AG04450 (cell line): ENCODE measurements around the gene DDX27. TPM values are rescaled to one million over a fixed set of nuclear protein-coding genes. Genes with fewer than 3 reads are reported as not detected.

Source experiments
- CTCF ChIA-PET: fragments of 300-600, 350-600 bp; formaldehyde crosslinking; extraction: SDS; loops from one replicate; lab custom pipeline; 2022; ENCODE audit warnings: antibody characterized with exemption, inconsistent platforms; lab: Charles Lee
- POLR2A ChIA-PET: fragments of 350-600 bp; formaldehyde crosslinking; extraction: SDS; loops from one replicate; lab custom pipeline; 2021; ENCODE audit warnings: antibody characterized with exemption, inconsistent platforms; lab: Yijun Ruan, JAX
- DNase-seq: peaks from one replicate; pipeline ENCODE4 v3.0.0-alpha.2; 2011; ENCODE audit warnings: low read depth, low spot score
- H3K27ac ChIP-seq: one replicate; pipeline ENCODE4 v1.5.1; 2012; ENCODE audit warnings: low read depth, low read length, control low read depth
- H3K27me3 ChIP-seq: one replicate; pipeline ENCODE4 v1.6.0; 2012; ENCODE audit warnings: low read length; ENCODE audit not compliant: control insufficient read depth, insufficient read depth
- H3K4me3 ChIP-seq: 2 replicates; pipeline ENCODE4 v1.5.1; 2011; ENCODE audit warnings: mild to moderate bottlenecking, low read depth, low read length, control low read depth
- H3K9me3 ChIP-seq: 2 replicates; pipeline ENCODE4 v1.5.1; 2012; ENCODE audit warnings: low read length; ENCODE audit not compliant: control insufficient read depth, insufficient read depth
- polyA minus RNA-seq: library from RNA; depleted of rRNA, polyadenylated mRNA; stranded (reverse); fragments of >200 nt; gene quantifications from 2 replicates; pipeline ENCODE4 v1.2.3, GENCODE V29; 2011; rRNA and poly(A)+ RNA removed
- polyA plus RNA-seq: library from polyadenylated mRNA; depleted of rRNA; stranded (reverse); fragments of >200 nt; gene quantifications from 2 replicates; pipeline ENCODE4 v1.2.3, GENCODE V29; 2011; rRNA removed
- TF ChIP-seq, protein P1 (sequence below): IDR thresholded peaks from 2 replicates; pipeline ENCODE4 v1.5.1; 2011; ENCODE audit warnings: low read depth, low read length, control low read depth, inconsistent platforms

The DDX27 gene
- polyA plus RNA-seq (31.3 and 32.0 TPM in 2 replicates), polyA minus RNA-seq (22.8 and 28.6 TPM in 2 replicates)

- H3K27me3 ChIP-seq, result no peaks in the 10 kb centered on the region
- peak; percentile 98 for DNase-seq
- TF ChIP-seq, protein P1, sequence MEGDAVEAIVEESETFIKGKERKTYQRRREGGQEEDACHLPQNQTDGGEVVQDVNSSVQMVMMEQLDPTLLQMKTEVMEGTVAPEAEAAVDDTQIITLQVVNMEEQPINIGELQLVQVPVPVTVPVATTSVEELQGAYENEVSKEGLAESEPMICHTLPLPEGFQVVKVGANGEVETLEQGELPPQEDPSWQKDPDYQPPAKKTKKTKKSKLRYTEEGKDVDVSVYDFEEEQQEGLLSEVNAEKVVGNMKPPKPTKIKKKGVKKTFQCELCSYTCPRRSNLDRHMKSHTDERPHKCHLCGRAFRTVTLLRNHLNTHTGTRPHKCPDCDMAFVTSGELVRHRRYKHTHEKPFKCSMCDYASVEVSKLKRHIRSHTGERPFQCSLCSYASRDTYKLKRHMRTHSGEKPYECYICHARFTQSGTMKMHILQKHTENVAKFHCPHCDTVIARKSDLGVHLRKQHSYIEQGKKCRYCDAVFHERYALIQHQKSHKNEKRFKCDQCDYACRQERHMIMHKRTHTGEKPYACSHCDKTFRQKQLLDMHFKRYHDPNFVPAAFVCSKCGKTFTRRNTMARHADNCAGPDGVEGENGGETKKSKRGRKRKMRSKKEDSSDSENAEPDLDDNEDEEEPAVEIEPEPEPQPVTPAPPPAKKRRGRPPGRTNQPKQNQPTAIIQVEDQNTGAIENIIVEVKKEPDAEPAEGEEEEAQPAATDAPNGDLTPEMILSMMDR, result no peak
- CTCF ChIA-PET, result interaction anchor here (0.6 to 6.7 kb wide), 10 partner anchors 12 to 584 kb away, joined by 3 to 221 read pairs (median 4); no protein-coding TSS in a partner anchor
- no peaks in the 10 kb centered on the region; the same call in 1 of the 2 replicates for H3K9me3 ChIP-seq
- peak within 1 kb of the TSS; percentile 98 for H3K4me3 ChIP-seq
- peak within 1 kb of the TSS; percentile 78 for H3K27ac ChIP-seq
- POLR2A ChIA-PET, result interaction anchor here (0.6 to 1.0 kb wide), 10 partner anchors 26 to 1896 kb away, joined by 3 to 9 read pairs (median 4); partner anchors contain the start of gene ZNFX1
Observed at GRCh38 chr20:49219091-49219923, at the start of gene DDX27. TSS of gene DDX27 (plus strand) at chr20:49219416. CDS start at chr20:49219449, 33 bp downstream.

DNA sequence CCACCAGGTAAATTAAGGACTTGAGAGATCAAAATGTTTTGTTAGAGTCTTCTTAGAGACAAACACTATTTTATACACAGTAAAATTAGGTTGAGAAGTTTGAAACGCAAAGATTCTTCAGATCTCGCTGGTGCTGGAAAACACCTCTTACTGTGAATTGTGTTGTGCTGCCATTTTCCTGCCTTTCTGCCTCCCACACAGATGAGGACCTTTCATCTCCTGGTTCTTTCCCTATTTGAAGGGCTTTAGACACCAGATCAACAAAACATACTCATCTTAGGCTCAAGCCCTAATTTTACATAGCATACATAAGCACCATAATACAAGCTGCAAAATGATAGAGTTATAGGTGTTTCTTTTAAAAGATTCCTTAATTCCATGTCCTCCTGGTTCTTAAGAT lies 49.7 kb upstream of the DDX27 start:
- TF ChIP-seq, protein P1, result no peak
- Histone ChIP-seq H3K4me3 (no peak overlapping the region), H3K9me3 (no peaks in the 10 kb centered on the region), H3K27ac (no peak overlapping the region), H3K27me3 (no peaks in the 10 kb centered on the region)
- CTCF ChIA-PET, result interaction anchor here (1.0 kb wide), 1 partner anchor 13 kb away, joined by 4 read pairs; no protein-coding TSS in a partner anchor
- no peak for DNase-seq
- POLR2A ChIA-PET, result no interaction called here

DNA sequence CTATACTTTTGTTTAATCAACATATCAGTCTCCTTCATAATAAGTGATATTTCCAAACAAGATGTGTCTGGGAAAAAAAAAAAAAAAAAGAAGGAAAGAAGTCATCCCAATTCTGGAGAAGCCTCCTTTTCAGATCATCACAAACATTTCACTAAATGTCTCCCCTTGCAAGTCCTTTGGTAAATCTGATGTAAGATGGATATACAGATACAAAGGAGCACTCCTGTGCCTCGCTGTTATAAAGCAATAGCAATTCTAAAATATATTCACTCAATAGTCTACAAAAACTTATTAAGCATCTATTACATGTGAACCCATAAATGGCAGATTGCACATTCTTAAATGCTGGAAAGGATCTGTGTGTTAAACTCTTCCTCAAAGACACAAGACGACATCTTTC lies 48.5 kb upstream of the DDX27 start:
- CTCF ChIA-PET, result interaction anchor here (0.7 to 1.0 kb wide), 2 partner anchors 11 to 12 kb away, joined by 4 to 6 read pairs; no protein-coding TSS in a partner anchor

DNA sequence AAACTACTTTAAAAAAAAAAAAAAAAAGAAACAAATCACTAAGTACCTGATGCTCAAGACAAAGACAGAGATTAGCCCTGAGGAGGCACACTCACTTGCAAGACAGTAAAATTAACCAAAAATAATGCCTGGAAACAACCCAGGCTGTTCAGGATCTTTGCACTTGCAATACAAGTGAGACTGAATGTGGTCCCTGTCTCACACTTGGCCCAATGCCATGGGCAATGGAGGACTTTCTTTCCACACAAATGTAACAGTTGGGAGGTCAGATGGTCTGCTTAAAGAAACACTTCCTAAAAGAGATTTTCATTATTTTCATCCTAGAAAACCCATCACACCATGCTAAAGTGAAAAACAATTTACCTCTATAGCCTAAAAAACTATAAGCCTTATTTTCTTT lies 47.3 kb upstream of the DDX27 start:
- Histone ChIP-seq H3K9me3 (no peaks in the 10 kb centered on the region), H3K27ac (no peak overlapping the region), H3K4me3 (no peak overlapping the region), H3K27me3 (no peaks in the 10 kb centered on the region)
- TF ChIP-seq, protein P1, result no peak
- POLR2A ChIA-PET, result no interaction called here
- CTCF ChIA-PET, result no interaction called here
- no peak for DNase-seq

More for the DNA sequence above, 48.5 kb upstream of the DDX27 start:
- Histone ChIP-seq H3K9me3 (no peaks in the 10 kb centered on the region), H3K27me3 (no peaks in the 10 kb centered on the region), H3K4me3 (no peak overlapping the region), H3K27ac (no peak overlapping the region)
- TF ChIP-seq, protein P1, result no peak
- DNase-seq, result no peak
- POLR2A ChIA-PET, result no interaction called here

DNA sequence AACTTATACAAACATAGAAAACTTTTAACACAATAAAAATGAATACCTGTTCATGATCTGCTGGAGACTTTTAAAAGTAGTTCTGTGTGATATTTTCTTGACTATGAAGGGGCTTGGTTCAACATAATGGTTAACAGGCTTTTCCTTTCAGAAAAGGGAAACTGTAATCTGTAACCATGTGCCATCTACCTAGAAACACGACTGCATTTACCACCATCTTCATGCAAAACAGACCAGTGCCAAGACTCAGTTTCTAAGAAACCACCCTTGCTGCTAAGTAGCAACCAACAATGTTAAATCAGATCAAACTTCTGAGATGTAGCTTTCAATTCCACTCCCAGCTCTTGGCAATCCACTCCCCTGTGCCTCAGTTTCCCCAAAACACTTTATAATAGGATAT lies 46.8 kb upstream of the DDX27 start:
- POLR2A ChIA-PET, result no interaction called here
- TF ChIP-seq, protein P1, result no peak
- H3K27me3 ChIP-seq, result no peaks in the 10 kb centered on the region
- H3K4me3 ChIP-seq, result no peak overlapping the region
- CTCF ChIA-PET, result interaction anchor here (0.6 kb wide), 1 partner anchor 47 kb away, joined by 5 read pairs; the partner anchor contains the start of gene DDX27
- no peak overlapping the region for H3K27ac ChIP-seq
- no peak for DNase-seq
- no peaks in the 10 kb centered on the region for H3K9me3 ChIP-seq
